ENCODE measurements around the gene VIPR2.

VIPR2 gene

GRCh38 chr7:159011722-159012022 is 133.0 kb downstream of the VIPR2 start:
- H3K79me2 ChIP-seq (ENCODE audit: control insufficient read depth, low read length): no peaks in the 10 kb centered on the region
- no peaks in the 10 kb centered on the region for H3K4me1 ChIP-seq (ENCODE audit: control insufficient read depth, low read length)
- H3K4me3 ChIP-seq (ENCODE audit: low read length): no peak overlapping the region
- no peaks in the 10 kb centered on the region for H3K36me3 ChIP-seq (ENCODE audit: control insufficient read depth, low read length)
- no peaks in the 10 kb centered on the region for H3F3A ChIP-seq (ENCODE audit: control insufficient read depth, insufficient read depth)
- H4K20me1 ChIP-seq (ENCODE audit: control insufficient read depth, insufficient read depth, low read depth, low read length): no peaks in the 10 kb centered on the region
- no peaks in the 10 kb centered on the region for H3K9me3 ChIP-seq (ENCODE audit: control insufficient read depth, insufficient read depth, low read length)
- no peak for TF ChIP-seq CTCF (IDR thresholded peaks at IDR 0.05; ENCODE audit: low read depth, low read length, poor library complexity, severe bottlenecking)
- TF ChIP-seq EZH2phosphoT487 (IDR thresholded peaks at IDR 0.05; ENCODE audit: borderline replicate concordance, low read length): no peak
- no peak overlapping the region for H3K27ac ChIP-seq (ENCODE audit: low read depth, low read length)
- H3K9me2 ChIP-seq (replicated peaks; ENCODE audit: control insufficient read depth, low read length): no peaks in the 10 kb centered on the region
- H3K4me2 ChIP-seq (ENCODE audit: low read length): no peak overlapping the region
- H3K27me3 ChIP-seq (ENCODE audit: control insufficient read depth, low read length): no peaks in the 10 kb centered on the region

- no peaks in the 10 kb centered on the region for H3K9me3 ChIP-seq (ENCODE audit: control insufficient read depth, insufficient read depth, low read length)
- no peak overlapping the region for H3K4me2 ChIP-seq (ENCODE audit: low read length)
- TF ChIP-seq CTCF (IDR thresholded peaks at IDR 0.05; ENCODE audit: low read depth, low read length, poor library complexity, severe bottlenecking) (no peak), EZH2phosphoT487 (IDR thresholded peaks at IDR 0.05; ENCODE audit: borderline replicate concordance, low read length) (no peak)
- H3K27me3 ChIP-seq (ENCODE audit: control insufficient read depth, low read length): no peaks in the 10 kb centered on the region
- no peaks in the 10 kb centered on the region for H3K9me2 ChIP-seq (replicated peaks; ENCODE audit: control insufficient read depth, low read length)
- no peaks in the 10 kb centered on the region for H3K36me3 ChIP-seq (ENCODE audit: control insufficient read depth, low read length)
- H3K4me3 ChIP-seq (ENCODE audit: low read length): no peak overlapping the region
- no peaks in the 10 kb centered on the region for H3F3A ChIP-seq (ENCODE audit: control insufficient read depth, insufficient read depth)
- no peaks in the 10 kb centered on the region for H3K79me2 ChIP-seq (ENCODE audit: control insufficient read depth, low read length)
- no peaks in the 10 kb centered on the region for H3K4me1 ChIP-seq (ENCODE audit: control insufficient read depth, low read length)
- H4K20me1 ChIP-seq (ENCODE audit: control insufficient read depth, insufficient read depth, low read depth, low read length): no peaks in the 10 kb centered on the region
- H3K27ac ChIP-seq (ENCODE audit: low read depth, low read length): no peak overlapping the region
Measured at GRCh38 chr7:159010937-159011721, 133.5 kb downstream of the VIPR2 start.

GRCh38 chr7:159010411-159010810 is 134.3 kb downstream of the VIPR2 start:
- Histone ChIP-seq H3K4me2 (ENCODE audit: low read length) (no peak overlapping the region), H4K20me1 (ENCODE audit: control insufficient read depth, insufficient read depth, low read depth, low read length) (no peaks in the 10 kb centered on the region), H3K4me1 (ENCODE audit: control insufficient read depth, low read length) (no peaks in the 10 kb centered on the region), H3K4me3 (ENCODE audit: low read length) (no peak overlapping the region), H3F3A (ENCODE audit: control insufficient read depth, insufficient read depth) (no peaks in the 10 kb centered on the region), H3K27me3 (ENCODE audit: control insufficient read depth, low read length) (no peaks in the 10 kb centered on the region), H3K9me3 (ENCODE audit: control insufficient read depth, insufficient read depth, low read length) (no peaks in the 10 kb centered on the region), H3K36me3 (ENCODE audit: control insufficient read depth, low read length) (no peaks in the 10 kb centered on the region), H3K9me2 (replicated peaks; ENCODE audit: control insufficient read depth, low read length) (no peaks in the 10 kb centered on the region), H3K79me2 (ENCODE audit: control insufficient read depth, low read length) (no peaks in the 10 kb centered on the region), H3K27ac (ENCODE audit: low read depth, low read length) (no peak overlapping the region)
- TF ChIP-seq CTCF (IDR thresholded peaks at IDR 0.05; ENCODE audit: low read depth, low read length, poor library complexity, severe bottlenecking) (no peak), EZH2phosphoT487 (IDR thresholded peaks at IDR 0.05; ENCODE audit: borderline replicate concordance, low read length) (no peak)
